GM18861 (cell line): ENCODE data around the gene PINLYP.
A peak's percentile ranks its signal among the peaks of the same experiment; 100 is the strongest.
"Not testable (repeated sequence)": the region's sequence is repeated elsewhere in the genome, so short reads cannot be mapped to it uniquely, and the experiment has no call there.

Source experiments
- ATAC-seq: cut with Tn5 transposase; IDR thresholded peaks from one replicate; pipeline ENCODE4 v1.9.1; 2021; ENCODE audit not compliant: unreplicated experiment

The PINLYP gene

GRCh38 chr19:43600326-43600725, 24.7 kb downstream of the PINLYP start:
- not testable (repeated sequence) for ATAC-seq

- ATAC-seq, result no peak
Observed at GRCh38 chr19:43605875-43606568, 30.4 kb downstream of the PINLYP start.

GRCh38 chr19:43606569-43607229, 31.1 kb downstream of the PINLYP start:
- no peak for ATAC-seq

- ATAC-seq, result no peak
Observed at GRCh38 chr19:43607238-43608205, 31.9 kb downstream of the PINLYP start.

- no peak for ATAC-seq
Observed at GRCh38 chr19:43609872-43610271, 34.3 kb downstream of the PINLYP start.

- ATAC-seq, result no peak
Observed at GRCh38 chr19:43610493-43610892, 34.9 kb downstream of the PINLYP start.

- ATAC-seq, result no peak
Observed at GRCh38 chr19:43611788-43612187, 36.2 kb downstream of the PINLYP start, which contains the start of gene SRRM5. Gene SRRM5 (plus strand): TSS chr19:43612088. CDS start chr19:43612122, 34 bp downstream.

- no peak for ATAC-seq
Observed at GRCh38 chr19:43612374-43612773, 36.8 kb downstream of the PINLYP start.

- no peak for ATAC-seq
Observed at GRCh38 chr19:43616306-43616705, 40.7 kb downstream of the PINLYP start.

- no peak for ATAC-seq
Observed at GRCh38 chr19:43616954-43617353, 41.4 kb downstream of the PINLYP start.

- peak; percentile 5 for ATAC-seq
Observed at GRCh38 chr19:43618921-43619261, 43.3 kb downstream of the PINLYP start.

GRCh38 chr19:43619262-43620060, 43.9 kb downstream of the PINLYP start, which contains the start of gene ZNF428:
Gene ZNF428 (minus strand): TSS chr19:43619629. CDS start chr19:43614304, 5,325 bp downstream.
- peak; percentile 76 for ATAC-seq

- no peak for ATAC-seq
Observed at GRCh38 chr19:43620061-43621001, 44.7 kb downstream of the PINLYP start.

GRCh38 chr19:43622070-43622469, 46.5 kb downstream of the PINLYP start:
- no peak for ATAC-seq

- no peak for ATAC-seq
Observed at GRCh38 chr19:43622956-43623355, 47.4 kb downstream of the PINLYP start.

- ATAC-seq, result no peak
Observed at GRCh38 chr19:43623889-43624670, 48.5 kb downstream of the PINLYP start.

GRCh38 chr19:43624933-43625332, 49.3 kb downstream of the PINLYP start:
- ATAC-seq, result no peak

GRCh38 chr19:43625918-43626579, 50.4 kb downstream of the PINLYP start:
- ATAC-seq, result no peak
